ENCODE measurements around the gene ARL2. TPM values are rescaled to one million over a fixed set of nuclear protein-coding genes. Genes with fewer than 3 reads are reported as not detected.

ARL2 gene
- total RNA-seq, 3 donors from 2014 or later (not counting 1 experiment from before 2014, with no cell fraction given) = 19.9 to 20.5 (median 20.2) TPM

GRCh38 chr11:65014726-65015227 lies 817 bp downstream of the ARL2 start:
- Mint-ChIP-seq H3K36me3 (no peaks in the 10 kb centered on the region), H3K4me1 (peaks cover 21 to 29% of the 10 kb centered on the region in 2 donors), H3K4me3 (peak overlapping the region; percentile 90), H3K9me3 (no peaks in the 10 kb centered on the region), H3K27me3 (ENCODE audit: low read depth in 2 of 2) (no peaks in the 10 kb centered on the region), H3K27ac (peak overlapping the region; percentile 83 to 96)
- Histone ChIP-seq H3K36me3 (ENCODE audit: control insufficient read depth, insufficient read depth, low read length) (peaks cover 10% of the 10 kb centered on the region), H3K27ac (ENCODE audit: low read length) (peak overlapping the region; percentile 100), H3K4me1 (ENCODE audit: control insufficient read depth, insufficient read depth, low read length) (peaks cover 26% of the 10 kb centered on the region), H3K4me3 (ENCODE audit: low read length) (peak overlapping the region; percentile 93), H3K27me3 (ENCODE audit: control insufficient read depth, insufficient read depth, low read length) (no peaks in the 10 kb centered on the region), H3K9me3 (ENCODE audit: control insufficient read depth, insufficient read depth, low read length) (no peaks in the 10 kb centered on the region)
- WGBS (ENCODE audit: insufficient coverage) = 34% methylated on average over 23 of the region's 23 CpGs
- TF ChIP-seq CTCF (IDR thresholded peaks at IDR 0.05) = no peak
- ATAC-seq (peak in 1 of 3 donors; percentile 0), DNase-seq (no peak)
- intact Hi-C loops (cut with micrococcal nuclease) = loop anchor here (5.0 kb wide), 2 partner anchors 63 to 167 kb away; no protein-coding TSS in a partner anchor

GRCh38 chr11:65016705-65017104 lies 2.7 kb downstream of the ARL2 start:
- TF ChIP-seq CTCF (IDR thresholded peaks at IDR 0.05) = no peak
- peaks cover 31% of the 10 kb centered on the region for H3K4me1 ChIP-seq (ENCODE audit: control insufficient read depth, insufficient read depth, low read length)
- H3K9me3 Mint-ChIP-seq = no peaks in the 10 kb centered on the region
- no peak overlapping the region for H3K27ac ChIP-seq (ENCODE audit: low read length)
- peaks cover 21 to 29% of the 10 kb centered on the region in 2 donors for H3K4me1 Mint-ChIP-seq
- no peak for ATAC-seq
- intact Hi-C loops (cut with micrococcal nuclease) = no loop called here
- H3K27me3 Mint-ChIP-seq (ENCODE audit: low read depth in 2 of 2) = no peaks in the 10 kb centered on the region
- H3K27ac Mint-ChIP-seq = peak overlapping the region in 1 of 2 donors; percentile 14
- peaks cover 16% of the 10 kb centered on the region for H3K36me3 ChIP-seq (ENCODE audit: control insufficient read depth, insufficient read depth, low read length)
- DNase-seq = no peak
- H3K9me3 ChIP-seq (ENCODE audit: control insufficient read depth, insufficient read depth, low read length) = no peaks in the 10 kb centered on the region
- 98% methylated on average over 4 of the region's 4 CpGs for WGBS (ENCODE audit: insufficient coverage)
- H3K27me3 ChIP-seq (ENCODE audit: control insufficient read depth, insufficient read depth, low read length) = no peaks in the 10 kb centered on the region
- no peak overlapping the region for H3K4me3 ChIP-seq (ENCODE audit: low read length)
- peak overlapping the region; percentile 7 for H3K4me3 Mint-ChIP-seq
- no peaks in the 10 kb centered on the region for H3K36me3 Mint-ChIP-seq

GRCh38 chr11:65017937-65018336 lies 4.0 kb downstream of the ARL2 start:
- Mint-ChIP-seq H3K36me3 (no peaks in the 10 kb centered on the region), H3K9me3 (no peaks in the 10 kb centered on the region), H3K4me1 (peaks cover 19 to 27% of the 10 kb centered on the region in 2 donors), H3K27me3 (ENCODE audit: low read depth in 2 of 2) (no peaks in the 10 kb centered on the region), H3K4me3 (no peak overlapping the region), H3K27ac (no peak overlapping the region)
- intact Hi-C loops (cut with micrococcal nuclease) = no loop called here
- H3K27me3 ChIP-seq (ENCODE audit: control insufficient read depth, insufficient read depth, low read length) = no peaks in the 10 kb centered on the region
- TF ChIP-seq CTCF (IDR thresholded peaks at IDR 0.05) = no peak
- no peaks in the 10 kb centered on the region for H3K9me3 ChIP-seq (ENCODE audit: control insufficient read depth, insufficient read depth, low read length)
- no peak overlapping the region for H3K27ac ChIP-seq (ENCODE audit: low read length)
- peaks cover 16% of the 10 kb centered on the region for H3K36me3 ChIP-seq (ENCODE audit: control insufficient read depth, insufficient read depth, low read length)
- H3K4me1 ChIP-seq (ENCODE audit: control insufficient read depth, insufficient read depth, low read length) = peaks cover 28% of the 10 kb centered on the region
- H3K4me3 ChIP-seq (ENCODE audit: low read length) = no peak overlapping the region
- over 99% methylated on average over 6 of the region's 6 CpGs for WGBS (ENCODE audit: insufficient coverage)
- DNase-seq = no peak
- no peak for ATAC-seq

- Mint-ChIP-seq H3K27me3 (ENCODE audit: low read depth in 2 of 2) (no peaks in the 10 kb centered on the region), H3K27ac (no peak overlapping the region), H3K4me3 (no peak overlapping the region), H3K9me3 (no peaks in the 10 kb centered on the region), H3K4me1 (peaks cover 8 to 14% of the 10 kb centered on the region in 2 donors), H3K36me3 (no peaks in the 10 kb centered on the region)
- intact Hi-C loops (cut with micrococcal nuclease) = no loop called here
- Histone ChIP-seq H3K4me1 (ENCODE audit: control insufficient read depth, insufficient read depth, low read length) (peaks cover 16% of the 10 kb centered on the region), H3K27me3 (ENCODE audit: control insufficient read depth, insufficient read depth, low read length) (no peaks in the 10 kb centered on the region), H3K27ac (ENCODE audit: low read length) (no peak overlapping the region), H3K36me3 (ENCODE audit: control insufficient read depth, insufficient read depth, low read length) (peaks cover 16% of the 10 kb centered on the region), H3K4me3 (ENCODE audit: low read length) (no peak overlapping the region), H3K9me3 (ENCODE audit: control insufficient read depth, insufficient read depth, low read length) (no peaks in the 10 kb centered on the region)
- ATAC-seq (no peak), DNase-seq (no peak)
- 98% methylated on average over 7 of the region's 7 CpGs for WGBS (ENCODE audit: insufficient coverage)
- no peak for TF ChIP-seq CTCF (IDR thresholded peaks at IDR 0.05)
These were observed 5.9 kb downstream of the ARL2 start for GRCh38 chr11:65019824-65020223.

Measured in natural killer cell (primary cell).